DMS53 (cell line): ENCODE results near the gene LY6G5C.

Experiments
- DNase-seq: peaks from one replicate; lab custom pipeline; 2025; lab: John Stamatoyannopoulos, UW

LY6G5C gene

DNA sequence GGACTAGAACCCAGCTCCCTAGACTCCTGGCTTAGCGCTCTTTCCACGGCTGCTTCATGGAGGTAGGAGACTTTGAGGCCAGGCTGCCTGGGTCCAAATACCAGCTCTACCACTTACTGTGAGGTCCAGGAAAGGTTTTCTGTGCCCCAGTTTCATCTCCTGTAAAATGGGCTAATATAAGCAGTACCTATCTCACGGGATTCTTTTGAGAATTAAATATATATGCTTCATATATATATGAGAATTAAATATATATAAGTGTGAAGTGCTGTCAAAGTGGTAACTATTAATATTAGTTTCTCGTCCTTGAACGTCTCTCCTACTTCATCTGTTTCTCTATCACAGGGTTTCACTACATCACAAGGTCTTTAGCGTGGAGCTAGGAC lies 10.2 kb upstream of the LY6G5C start:
- DNase-seq, result no peak

DNA sequence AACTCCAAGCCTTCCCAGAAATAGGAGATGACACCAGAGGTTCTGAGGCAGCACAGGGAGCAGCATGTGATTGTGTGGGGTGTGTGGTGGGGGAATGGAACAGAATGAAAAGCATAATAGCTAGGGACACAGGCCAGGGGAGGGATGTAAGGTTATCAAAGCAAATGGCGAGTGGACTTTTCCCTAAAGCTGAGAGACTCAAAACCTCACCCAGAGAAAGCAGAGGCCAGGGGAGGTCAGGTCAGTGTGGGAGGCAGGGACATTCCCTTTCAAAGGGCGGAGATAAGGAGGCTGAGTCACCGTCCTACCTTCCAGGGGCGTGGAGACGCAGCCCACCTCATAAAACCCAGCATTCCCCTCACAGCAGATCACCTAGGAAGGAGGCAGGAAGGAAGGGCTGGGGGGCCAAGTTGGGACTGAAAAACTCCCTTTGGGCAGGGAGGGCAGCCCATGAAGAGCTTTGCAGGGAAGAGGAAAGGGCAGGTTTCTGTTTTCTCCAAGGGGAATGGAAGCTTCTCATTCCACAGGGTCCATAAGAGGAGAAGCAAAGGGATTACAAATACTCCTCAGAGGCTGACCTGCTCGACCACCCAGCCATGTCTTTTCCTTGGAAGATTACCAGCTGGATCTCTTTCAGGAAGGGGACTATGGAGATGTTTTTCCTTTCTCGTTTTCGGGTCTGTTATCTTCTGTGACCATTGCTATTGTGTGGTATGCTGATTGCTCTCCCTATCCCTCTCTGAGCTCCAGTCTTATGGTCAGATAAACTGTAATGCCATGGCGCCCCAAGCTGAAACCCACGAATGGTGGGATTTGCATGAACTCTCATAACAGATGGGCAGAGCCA lies 9.6 kb upstream of the LY6G5C start:
- DNase-seq, result no peak

DNA sequence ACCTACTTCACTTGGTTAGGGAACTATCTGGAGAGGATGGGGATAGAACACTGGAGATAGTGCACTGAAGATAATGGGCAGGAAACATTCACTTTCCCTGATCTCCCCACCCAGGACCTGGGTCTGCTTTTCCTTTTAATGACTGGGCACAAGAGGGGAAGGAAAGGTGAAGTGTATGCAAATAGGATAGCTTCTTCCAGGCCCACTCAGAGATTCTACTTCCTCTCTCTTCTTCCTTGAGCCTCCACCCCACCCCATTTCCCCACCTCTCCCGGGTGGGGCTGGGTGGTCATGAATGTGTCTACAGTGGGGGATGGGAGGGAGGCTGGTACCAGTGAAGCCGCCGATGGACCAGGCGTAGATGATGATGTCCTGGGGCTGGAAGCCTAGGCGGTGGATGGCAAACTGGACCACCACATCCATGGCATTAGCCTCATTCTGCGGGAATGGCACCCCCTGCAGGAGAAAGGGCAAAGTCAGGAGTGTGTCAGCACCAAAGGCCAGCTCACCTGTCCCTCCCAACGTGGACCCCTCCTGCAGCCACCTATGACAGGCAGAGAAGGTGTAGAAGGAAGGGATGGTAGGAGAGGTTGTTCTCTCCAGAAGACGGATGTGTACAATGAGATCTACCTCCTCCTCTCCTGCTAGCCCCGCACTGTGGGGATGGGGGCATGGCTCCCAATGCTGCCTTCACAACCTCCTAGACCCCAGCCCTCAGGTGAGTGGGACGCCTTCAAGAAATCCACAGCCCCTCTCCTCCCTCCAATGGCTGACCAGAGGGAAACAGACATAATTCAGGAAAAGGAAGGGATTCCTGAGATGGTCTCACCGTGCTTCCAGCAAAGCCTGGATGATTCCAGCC lies 8.6 kb upstream of the LY6G5C start:
- peak; percentile 21 for DNase-seq

DNA sequence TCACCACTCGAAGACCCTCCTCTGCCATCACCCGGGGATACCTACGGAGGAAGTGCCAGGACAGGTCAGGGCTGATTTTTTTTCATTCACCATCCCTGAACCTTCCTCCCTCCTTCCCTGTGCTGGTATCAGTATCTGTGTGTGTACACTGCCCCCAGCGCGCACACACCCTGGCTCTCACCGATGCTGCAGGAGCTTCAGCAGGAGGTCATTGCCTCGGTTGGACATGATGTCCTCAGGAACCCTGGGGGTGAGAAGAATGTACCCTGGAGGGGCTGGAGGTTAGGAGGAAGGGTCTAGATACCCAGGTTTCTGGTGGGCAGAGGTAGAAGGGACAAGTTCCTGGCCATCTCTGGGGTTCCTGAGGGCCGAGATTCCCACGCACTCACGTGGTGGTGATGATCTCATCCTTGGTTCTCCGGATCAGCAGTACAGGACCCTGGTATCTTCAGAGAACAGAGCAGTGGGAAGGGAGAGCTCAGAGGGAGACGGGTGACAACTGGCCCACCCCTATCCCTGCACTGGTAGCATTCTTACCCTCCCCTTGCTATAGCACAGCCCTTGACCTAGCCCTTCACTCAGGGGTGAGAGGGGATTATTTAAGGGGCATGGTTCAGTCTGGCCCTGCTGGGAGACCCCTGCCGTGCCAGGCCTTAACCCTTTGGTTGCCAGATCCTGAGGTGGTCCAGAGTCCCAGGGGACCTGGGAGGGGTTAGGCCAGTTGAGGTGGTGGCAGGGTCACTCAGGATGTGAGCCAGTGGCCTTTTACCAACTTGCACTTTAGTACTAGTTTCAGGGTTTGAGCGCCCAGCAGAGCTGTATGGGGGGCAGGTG lies 7.2 kb upstream of the LY6G5C start:
- no peak for DNase-seq

DNA sequence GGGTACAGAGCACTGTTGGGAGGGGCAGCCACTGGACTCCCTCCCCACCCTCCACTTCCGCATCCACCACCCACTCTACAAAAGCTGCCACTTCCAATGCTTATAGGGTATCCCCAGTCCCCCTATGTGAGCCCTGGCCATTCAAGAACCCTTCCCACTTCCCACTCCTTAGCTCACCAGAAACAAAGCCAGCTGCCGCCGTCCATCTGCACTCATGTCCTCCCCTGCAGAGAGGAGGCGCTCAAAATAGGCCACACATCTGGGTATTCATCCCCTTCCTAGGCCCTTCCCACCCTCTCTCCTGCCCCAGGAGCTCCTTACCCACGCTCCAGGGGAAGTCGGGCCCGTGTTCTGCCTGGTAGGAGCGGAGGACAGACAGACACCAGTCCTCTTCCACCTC lies 6.5 kb upstream of the LY6G5C start:
- DNase-seq, result peak; percentile 20

DNA sequence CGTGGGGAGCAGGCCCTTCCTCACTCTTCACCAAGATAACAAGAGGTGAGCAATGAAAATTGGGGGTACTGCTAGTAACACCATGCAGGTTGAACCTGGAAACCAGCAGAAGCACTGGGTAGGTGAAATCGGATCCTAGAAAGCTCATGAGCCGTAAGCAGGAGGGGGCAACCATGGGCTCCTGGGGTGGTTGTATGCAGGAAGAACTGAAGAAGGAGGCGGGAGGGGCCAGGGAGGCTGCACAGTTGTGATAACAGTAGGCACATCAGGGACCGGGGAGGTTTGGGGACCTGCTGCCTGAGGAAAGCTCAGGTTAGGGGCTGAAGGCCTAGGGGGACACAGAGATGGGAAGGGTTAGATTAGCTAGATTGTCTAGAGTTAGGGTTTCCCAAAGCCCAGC lies 5.6 kb upstream of the LY6G5C start:
- DNase-seq, result no peak

DNA sequence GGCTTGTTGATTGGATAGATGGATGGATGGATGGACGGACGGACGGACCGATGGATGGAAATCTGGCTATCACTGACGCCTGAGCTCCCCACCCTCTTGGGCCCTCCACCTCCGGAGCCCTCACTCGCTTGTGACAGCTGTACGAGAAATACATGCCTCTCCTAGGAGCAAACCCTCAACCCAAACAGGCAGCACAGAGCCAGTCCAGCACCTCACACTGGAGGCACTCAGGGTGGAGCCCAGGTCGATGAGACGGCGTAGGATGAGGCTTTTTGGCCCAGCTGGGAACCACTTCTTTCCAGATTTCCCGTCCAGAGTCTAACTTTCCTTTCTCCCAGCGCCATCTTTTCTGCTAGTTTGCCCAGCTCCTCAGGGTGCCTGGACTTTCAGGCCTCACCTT lies 2.7 kb upstream of the LY6G5C start:
- DNase-seq, result peak; percentile 61

DNA sequence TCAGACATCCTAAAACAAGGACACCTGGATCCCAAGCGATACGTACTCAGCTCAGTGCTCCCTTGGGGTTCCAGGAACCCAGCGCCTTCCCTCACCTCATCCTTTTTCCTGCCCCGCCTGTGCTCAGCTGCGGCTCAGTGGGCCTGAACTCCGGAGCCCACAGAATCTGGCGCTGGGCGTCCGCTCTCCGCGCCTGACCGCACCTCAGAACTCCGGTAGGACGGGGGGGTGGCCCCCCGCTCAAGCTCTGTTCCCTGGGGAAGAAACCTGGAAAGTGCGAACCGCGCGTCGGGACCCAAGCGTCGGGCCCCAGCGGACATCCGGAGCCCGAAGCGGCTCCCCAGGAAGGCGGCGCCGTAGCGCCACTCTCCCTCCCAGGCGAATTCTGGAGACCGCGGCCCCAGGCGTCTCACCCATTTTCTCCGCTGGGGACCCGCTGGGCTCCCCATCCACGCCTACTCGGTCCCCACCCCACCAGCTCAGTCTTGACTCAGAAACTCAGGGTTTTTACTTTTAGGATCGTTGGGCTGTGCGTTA lies 336 bp upstream of the LY6G5C start:
- DNase-seq, result peak; percentile 88

DNA sequence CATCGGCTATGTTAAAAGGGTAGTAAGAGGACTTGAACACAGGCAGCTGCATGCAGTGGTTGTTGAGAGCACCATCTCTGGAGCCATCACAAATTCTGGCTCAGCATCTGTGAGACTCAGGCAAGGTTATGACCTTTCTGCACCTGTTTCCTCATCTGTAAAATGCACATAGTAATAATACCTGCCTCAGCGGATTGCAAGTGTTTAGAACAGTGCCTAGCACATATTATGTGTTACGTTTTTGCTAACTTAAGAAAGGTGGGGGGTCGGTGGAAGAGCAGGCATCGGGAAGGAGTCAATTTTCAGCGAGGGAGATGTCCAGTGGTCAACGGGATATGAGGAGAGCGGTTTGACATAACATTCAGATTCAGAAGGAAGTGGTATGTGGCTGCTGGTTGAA lies 2.9 kb downstream of the LY6G5C start:
- DNase-seq, result no peak

DNA sequence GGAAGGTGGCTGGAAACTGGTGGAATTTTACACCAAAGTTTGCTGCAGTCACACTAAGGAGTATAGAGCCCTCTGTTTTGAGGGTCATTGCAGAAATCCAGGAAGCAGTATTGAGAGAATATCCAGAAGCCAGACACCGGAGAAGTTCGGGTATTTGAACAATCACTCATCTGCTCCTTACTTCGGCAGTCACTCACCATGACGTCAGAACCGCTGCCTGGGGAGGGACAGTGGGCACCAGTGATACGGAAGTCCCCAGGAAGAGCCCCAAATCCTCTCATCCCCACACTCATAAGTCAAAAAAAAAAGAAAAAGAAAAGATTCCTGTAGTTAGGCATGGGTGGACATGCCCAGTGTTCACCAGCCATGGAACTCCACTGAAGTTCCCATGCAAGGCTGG lies 4.0 kb downstream of the LY6G5C start:
- DNase-seq, result peak; percentile 52

DNA sequence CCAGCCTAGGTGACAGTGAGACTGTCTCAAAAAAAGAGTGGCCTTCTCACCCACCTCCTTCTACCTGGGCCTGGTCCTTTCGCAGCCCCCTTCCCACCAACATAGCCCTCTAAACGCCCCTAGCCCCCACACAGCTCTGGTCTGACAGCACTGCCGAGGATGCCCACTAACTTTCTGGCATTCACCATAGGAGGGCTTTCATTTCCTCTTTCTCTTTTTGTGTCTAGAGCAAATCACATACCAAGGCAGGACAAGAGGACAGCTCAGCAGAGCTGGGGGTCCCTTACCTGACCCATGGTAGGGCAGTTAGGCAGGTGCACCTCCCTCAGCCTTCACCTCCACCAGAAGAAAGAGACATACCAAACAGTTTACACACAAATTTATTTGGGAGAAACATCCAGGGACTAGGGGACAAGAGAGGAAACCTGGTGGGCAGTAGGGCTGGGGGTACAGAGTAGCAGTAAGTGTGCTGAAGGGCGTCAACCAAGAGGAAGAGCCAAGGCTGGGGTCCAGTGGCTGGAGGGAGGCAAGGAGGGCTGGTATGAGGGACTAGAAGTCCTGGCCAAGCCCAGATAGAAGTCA lies 4.5 kb downstream of the LY6G5C start:
- no peak for DNase-seq

DNA sequence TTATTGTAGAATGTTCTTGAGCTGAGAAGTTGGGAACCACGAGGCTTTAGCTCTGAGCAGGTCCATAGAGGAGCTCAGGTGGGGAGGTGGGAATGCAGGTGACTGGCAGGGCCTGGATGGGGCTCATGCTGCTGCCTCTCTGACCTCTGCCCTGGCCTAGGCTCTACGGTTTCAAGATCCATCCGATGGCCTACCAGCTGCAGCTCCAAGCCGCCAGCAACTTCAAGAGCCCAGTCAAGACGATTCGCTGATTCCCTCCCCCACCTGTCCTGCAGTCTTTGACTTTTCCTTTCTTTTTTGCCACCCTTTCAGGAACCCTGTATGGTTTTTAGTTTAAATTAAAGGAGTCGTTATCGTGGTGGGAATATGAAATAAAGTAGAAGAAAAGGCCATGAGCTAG lies 11.2 kb downstream of the LY6G5C start, which contains the start of gene LY6G5B:
Gene LY6G5B (plus strand): TSS at position 301 of the 400 bp plus-strand sequence. CDS start 975 bp downstream, outside the sequence.
- no peak for DNase-seq

DNA sequence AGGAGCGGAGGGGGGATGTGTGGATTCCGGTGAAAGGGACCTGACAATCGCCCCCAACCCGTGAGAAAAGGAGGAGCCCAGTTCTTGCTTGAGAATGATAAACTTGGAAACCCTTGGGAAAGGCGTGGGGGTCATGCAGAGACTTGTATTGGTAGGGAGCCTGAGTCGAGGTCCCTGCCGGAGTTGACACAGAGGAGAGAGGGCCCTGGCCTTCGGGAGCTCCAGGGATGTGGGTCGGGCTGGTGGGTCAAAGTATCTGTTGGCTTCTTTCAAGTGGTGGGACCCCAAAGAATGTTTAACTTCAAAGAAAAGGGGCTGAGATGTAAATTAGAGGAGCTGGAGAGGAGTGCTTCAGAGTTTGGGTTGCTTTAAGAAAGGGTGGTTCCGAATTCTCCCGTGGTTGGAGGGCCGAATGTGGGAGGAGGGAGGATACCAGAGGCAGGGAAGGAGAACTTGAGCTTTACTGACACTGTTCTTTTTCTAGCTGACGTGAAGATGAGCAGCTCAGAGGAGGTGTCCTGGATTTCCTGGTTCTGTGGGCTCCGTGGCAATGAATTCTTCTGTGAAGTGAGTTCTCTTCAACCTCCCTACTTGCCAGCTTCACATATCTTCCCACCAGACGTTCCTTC lies 14.4 kb downstream of the LY6G5C start:
- no peak for DNase-seq

DNA sequence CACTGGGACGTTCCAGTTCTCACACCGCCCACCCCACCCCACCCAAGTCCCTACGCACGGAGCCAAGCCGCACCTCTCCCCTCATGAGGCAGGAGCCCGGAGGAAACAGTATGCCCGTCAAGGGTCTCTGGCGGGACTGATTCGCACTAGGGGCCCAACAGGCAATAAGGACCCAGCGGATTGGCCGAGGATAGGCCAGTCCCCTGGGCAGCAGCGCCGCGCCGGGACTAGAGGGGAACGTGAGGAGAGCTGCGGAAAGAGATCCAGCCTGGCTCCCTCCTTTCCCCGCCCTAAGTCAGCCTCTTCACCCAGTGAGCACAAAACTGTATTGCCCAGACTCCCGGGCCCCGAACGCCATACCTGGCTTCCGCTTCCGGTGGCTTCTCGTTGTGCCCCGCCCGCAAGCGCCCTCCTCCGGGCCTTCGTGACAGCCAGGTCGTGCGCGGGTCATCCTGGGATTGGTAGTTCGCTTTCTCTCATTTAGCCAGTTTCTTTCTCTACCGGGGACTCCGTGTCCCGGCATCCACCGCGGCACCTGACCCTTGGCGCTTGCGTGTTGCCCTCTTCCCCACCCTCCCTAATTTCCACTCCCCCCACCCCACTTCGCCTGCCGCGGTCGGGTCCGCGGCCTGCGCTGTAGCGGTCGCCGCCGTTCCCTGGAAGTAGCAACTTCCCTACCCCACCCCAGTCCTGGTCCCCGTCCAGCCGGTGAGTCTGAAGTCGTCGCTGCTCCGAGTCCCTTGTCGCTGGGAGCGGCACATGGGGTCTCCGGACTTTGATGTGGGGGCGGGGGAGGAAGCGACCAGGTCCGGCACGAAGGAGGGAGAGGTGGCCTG lies 15.1 kb downstream of the LY6G5C start, which contains the start of gene CSNK2B:
Gene CSNK2B (plus strand): TSS at position 580 of the 836 bp plus-strand sequence. CDS start 752 bp downstream, outside the sequence.
- peak; percentile 99 for DNase-seq

DNA sequence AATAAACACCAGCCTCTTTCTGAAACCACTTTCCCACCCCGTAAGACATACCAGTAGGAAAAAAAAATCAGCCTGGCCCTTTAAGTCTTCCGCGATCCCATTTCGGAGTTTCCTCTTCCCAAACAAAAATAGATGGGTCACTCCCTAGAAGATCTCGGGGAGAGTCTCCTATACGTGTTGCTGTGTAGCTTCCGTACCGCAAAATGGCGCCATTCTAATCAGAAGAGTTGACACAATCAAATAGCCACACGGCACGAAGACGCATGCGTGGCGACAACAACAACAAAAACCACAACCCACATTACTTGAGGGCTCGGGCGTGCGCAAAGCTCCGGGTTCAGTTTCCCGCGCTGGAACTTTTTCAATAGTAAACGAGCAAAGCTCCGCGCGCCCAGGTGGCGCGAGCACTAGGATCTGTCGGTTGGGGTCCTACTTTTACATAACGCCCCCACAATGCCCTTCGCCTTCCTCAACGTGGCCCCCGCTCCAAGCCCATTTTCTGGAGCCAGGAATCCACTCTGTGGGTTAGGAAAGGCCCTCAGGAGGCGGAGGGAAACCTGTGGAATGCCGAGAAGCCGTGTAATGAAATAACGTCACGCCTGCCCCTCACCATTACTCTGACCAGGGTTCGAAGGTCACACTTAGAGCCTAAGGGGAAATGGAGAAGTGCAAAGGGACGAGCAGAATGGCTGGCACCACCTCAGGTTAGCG lies 15.9 kb downstream of the LY6G5C start, which contains the start of gene GPANK1:
Gene GPANK1 (minus strand): TSS at position 208 of the 711 bp plus-strand sequence. CDS start 519 bp downstream, outside the sequence.
- DNase-seq, result peak; percentile 96

DNA sequence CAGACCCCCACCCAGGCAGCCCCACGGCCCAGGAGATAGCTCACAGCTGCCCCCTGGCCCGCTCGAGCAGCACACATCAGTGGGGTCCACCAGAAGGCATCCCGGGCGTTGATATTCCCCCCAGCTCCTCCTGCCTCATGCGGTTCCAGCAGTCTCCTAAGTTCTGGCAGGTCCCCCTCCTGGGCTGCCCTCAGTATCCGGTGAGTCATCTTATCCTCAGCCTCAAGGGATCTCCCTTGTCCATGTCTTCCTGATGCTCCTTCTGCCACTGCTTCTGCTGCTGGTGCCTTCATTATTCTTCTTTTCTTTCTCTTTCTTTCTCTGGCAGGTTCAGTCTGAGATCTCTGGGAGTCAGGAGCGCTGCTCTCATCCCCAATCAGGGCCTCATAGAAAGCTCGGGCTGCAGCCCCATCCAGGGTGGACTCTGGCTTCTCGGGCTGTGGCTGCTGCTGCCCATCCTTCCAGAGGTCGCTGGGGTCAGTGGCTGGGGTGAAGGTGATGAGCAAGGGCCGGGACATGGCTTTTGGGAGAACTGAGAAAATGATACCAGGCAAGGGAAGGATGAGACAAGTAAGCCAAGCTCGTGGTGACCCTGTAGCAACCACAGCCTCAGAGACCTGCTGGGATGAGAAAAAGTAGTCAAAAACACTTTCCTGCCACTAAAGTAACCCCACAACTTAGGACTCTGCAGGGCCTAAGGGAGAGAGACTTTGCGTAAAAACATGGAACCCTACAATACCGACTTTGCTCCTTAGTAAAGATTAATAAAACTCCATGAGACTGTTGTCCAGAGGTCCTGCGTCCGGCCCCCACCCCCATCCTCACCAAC lies 16.7 kb downstream of the LY6G5C start:
- no peak for DNase-seq

DNA sequence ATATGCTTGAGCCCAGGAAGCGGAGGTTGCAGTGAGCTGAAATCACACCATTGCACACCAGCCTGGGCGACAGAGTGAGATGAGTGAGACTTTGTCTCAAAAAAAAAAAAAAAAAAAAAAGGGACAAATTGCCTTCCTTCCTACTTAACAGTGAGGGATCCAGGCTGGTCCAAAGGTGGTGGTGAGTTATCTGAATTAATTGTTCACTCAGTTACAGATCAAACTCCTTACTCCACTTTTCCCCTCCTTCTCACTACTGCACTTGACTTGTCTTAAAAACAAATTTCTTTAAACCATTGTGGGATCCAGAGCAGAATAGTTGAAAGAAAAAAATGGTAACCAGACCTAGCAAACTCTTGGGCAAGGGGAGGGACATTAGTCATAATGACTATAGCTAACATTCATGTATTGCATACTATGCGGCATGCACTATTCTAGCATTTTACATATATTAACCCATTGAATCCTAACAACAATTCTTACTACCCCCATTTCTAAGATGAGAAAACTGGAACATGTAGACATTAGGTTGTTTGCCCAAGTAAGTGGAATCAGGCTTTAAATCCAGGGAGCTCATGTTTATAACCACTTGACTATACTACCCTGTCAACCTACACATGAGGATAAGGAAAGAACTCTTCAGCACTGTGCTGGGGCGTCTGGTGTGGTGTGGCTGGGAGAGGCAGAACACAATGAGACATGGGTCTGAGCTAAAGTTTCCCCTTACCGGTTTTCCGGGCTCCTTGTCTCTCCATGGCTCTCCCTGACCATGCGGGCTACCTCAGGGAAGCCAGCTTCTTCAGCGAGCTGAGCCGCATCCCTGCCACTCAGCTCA lies 17.5 kb downstream of the LY6G5C start:
- no peak for DNase-seq
